CD4-positive, alpha-beta T cell (primary cell): ENCODE measurements around the gene PPM1G. TPM values are rescaled to one million over a fixed set of nuclear protein-coding genes. Genes with fewer than 3 reads are reported as not detected.
A peak's percentile ranks its signal among the peaks of the same experiment; 100 is the strongest.

ENCODE experiments used
- ATAC-seq: fragments of 200-7000 bp; cut with Tn5 transposase; one replicate; pipeline ENCODE4 v1.10.0; 2022; ENCODE audit warnings: mild to moderate bottlenecking; ENCODE audit not compliant: poor library complexity
- CTCF ChIA-PET: fragments of 350-600 bp; sonication (Branson Sonifier 250); formaldehyde crosslinking; loops from one replicate; lab custom pipeline; 2021; ENCODE audit warnings: antibody characterized with exemption, inconsistent platforms; lab: Charles Lee
- POLR2A ChIA-PET: fragments of 350-600 bp; sonication (Branson Sonifier 250); formaldehyde crosslinking; loops from one replicate; lab custom pipeline; 2021; ENCODE audit warnings: antibody characterized with exemption, inconsistent platforms; lab: Charles Lee
- DNase-seq, 14 experiments: peaks; one replicate each; pipeline ENCODE4 v3.0.0-alpha.2; 2013 to 2020; ENCODE audit warnings: mixed read lengths in 2 of 14
- H3K27ac ChIP-seq, 2 donors: one replicate each; pipeline versions ENCODE4 v1.5.1 to v1.7.0; 2013; ENCODE audit warnings: low read length in 2 of 2, low read depth in 1 of 2, mild to moderate bottlenecking in 1 of 2
- H3K27me3 ChIP-seq, 2 experiments: 1 replicate in 1 of 2; 2 replicates in 1 of 2; pipeline versions ENCODE4 v1.6.1 to v1.7.0; 2013; ENCODE audit warnings: low read length in 2 of 2, control low read depth in 1 of 2, mild to moderate bottlenecking in 1 of 2, moderate library complexity in 1 of 2; ENCODE audit not compliant: insufficient read depth in 2 of 2, control insufficient read depth in 1 of 2
- H3K36me3 ChIP-seq: one replicate; pipeline ENCODE4 v1.6.1; 2013; ENCODE audit warnings: low read length, control low read depth; ENCODE audit not compliant: insufficient read depth
- H3K4me1 ChIP-seq: one replicate; pipeline ENCODE4 v1.6.1; 2013; ENCODE audit warnings: low read length, control low read depth; ENCODE audit not compliant: insufficient read depth
- H3K4me3 ChIP-seq: one replicate; pipeline ENCODE4 v1.5.1; 2013; ENCODE audit warnings: mild to moderate bottlenecking, low read length, moderate library complexity
- H3K9me3 ChIP-seq, 2 experiments: 1 replicate in 1 of 2; 2 replicates in 1 of 2; pipeline versions ENCODE4 v1.6.1 to v1.7.0; 2013; ENCODE audit warnings: low read length in 2 of 2, mild to moderate bottlenecking in 2 of 2, control low read depth in 1 of 2, moderate library complexity in 1 of 2; ENCODE audit not compliant: control insufficient read depth in 1 of 2, insufficient read depth in 1 of 2
- H3K27ac Mint-ChIP-seq: one replicate; pipeline ENCODE4 v1.8.0; 2020; ENCODE audit warnings: mixed read lengths
- H3K27me3 Mint-ChIP-seq: one replicate; pipeline ENCODE4 v1.8.0; 2021; ENCODE audit warnings: mixed read lengths
- H3K36me3 Mint-ChIP-seq: one replicate; pipeline ENCODE4 v1.8.0; 2021; ENCODE audit warnings: low read depth, mixed read lengths
- H3K4me1 Mint-ChIP-seq: one replicate; pipeline ENCODE4 v1.8.0; 2021; ENCODE audit warnings: low read depth, mixed read lengths
- H3K4me3 Mint-ChIP-seq: one replicate; pipeline ENCODE4 v1.8.0; 2020; ENCODE audit warnings: mild to moderate bottlenecking, mixed read lengths
- H3K9me3 Mint-ChIP-seq: one replicate; pipeline ENCODE4 v1.8.0; 2020; ENCODE audit warnings: mixed read lengths
- CTCF ChIP-seq: fragments of 200-600 bp; IDR thresholded peaks from one replicate; pipeline ENCODE4 v1.8.0; 2022; ENCODE audit warnings: antibody characterized with exemption, mild to moderate bottlenecking
- intact Hi-C, 2 experiments: fragments of 100-400 bp; cut with DNase I in 1 of 2; cut with micrococcal nuclease in 1 of 2; formaldehyde crosslinking; loops; one replicate each; pipeline versions ENCODE4 v1.15.1 to v1.9.0; 2023 to 2025; cut with DNase I, micrococcal nuclease
- total RNA-seq, 174 experiments: library from RNA in 2 of 174; stranded (reverse) in 2 of 174; gene quantifications; one replicate each; pipeline ENCODE4 v1.2.3 and lab custom pipeline; 2021 to 2026

PPM1G gene
- total RNA-seq, 2 experiments from 2014 or later, result 30.4 to 31.2 TPM

- Histone ChIP-seq H3K9me3 (no peaks in the 10 kb centered on the region), H3K27ac (no peak overlapping the region), H3K4me1 (peaks cover 27% of the 10 kb centered on the region), H3K36me3 (peaks cover 65% of the 10 kb centered on the region), H3K4me3 (no peak overlapping the region), H3K27me3 (no peaks in the 10 kb centered on the region)
- ATAC-seq (no peak), DNase-seq (peak in 1 of 14 experiments; percentile 35)
- TF ChIP-seq CTCF, result no peak
- H3K9me3 Mint-ChIP-seq, result no peaks in the 10 kb centered on the region
- no peaks in the 10 kb centered on the region for H3K27me3 Mint-ChIP-seq
- H3K4me1 Mint-ChIP-seq, result peaks cover 37% of the 10 kb centered on the region
- ChIA-PET POLR2A (interaction anchor here (1.5 kb wide), 1 partner anchor 21 kb away, joined by 4 read pairs; no protein-coding TSS in a partner anchor), CTCF (no interaction called here)
- peak overlapping the region; percentile 67 for H3K4me3 Mint-ChIP-seq
- H3K27ac Mint-ChIP-seq, result peak overlapping the region; percentile 33
- peaks cover 82% of the 10 kb centered on the region for H3K36me3 Mint-ChIP-seq
- intact Hi-C loops, result loop anchor here in 1 of 2 experiments (5.0 kb wide), 1 partner anchor 240 kb away; the partner anchor contains the start of gene PRR30
These were observed 31.7 kb downstream of the PPM1G start for GRCh38 chr2:27377618-27378095.

GRCh38 chr2:27376866-27377617, 32.3 kb downstream of the PPM1G start:
- Mint-ChIP-seq H3K4me3 (peak overlapping the region; percentile 67), H3K4me1 (peaks cover 42% of the 10 kb centered on the region), H3K27me3 (no peaks in the 10 kb centered on the region), H3K27ac (peak overlapping the region; percentile 33), H3K36me3 (peaks cover 83% of the 10 kb centered on the region), H3K9me3 (no peaks in the 10 kb centered on the region)
- DNase-seq, result no peak
- Histone ChIP-seq H3K36me3 (peaks cover 61% of the 10 kb centered on the region), H3K4me1 (peaks cover 33% of the 10 kb centered on the region), H3K27me3 (no peaks in the 10 kb centered on the region), H3K9me3 (no peaks in the 10 kb centered on the region), H3K27ac (no peak overlapping the region), H3K4me3 (no peak overlapping the region)
- no peak for ATAC-seq
- TF ChIP-seq CTCF, result no peak
- ChIA-PET CTCF (no interaction called here), POLR2A (interaction anchor here (1.5 kb wide), 1 partner anchor 20 kb away, joined by 4 read pairs; no protein-coding TSS in a partner anchor)
- intact Hi-C loops, result loop anchor here in 1 of 2 experiments (5.0 kb wide), 1 partner anchor 240 kb away; the partner anchor contains the start of gene PRR30

- peaks cover 41% of the 10 kb centered on the region for H3K4me1 Mint-ChIP-seq
- no peaks in the 10 kb centered on the region for H3K9me3 ChIP-seq
- no peak overlapping the region for H3K27ac Mint-ChIP-seq
- no peak overlapping the region for H3K27ac ChIP-seq
- no peaks in the 10 kb centered on the region for H3K9me3 Mint-ChIP-seq
- DNase-seq (no peak), ATAC-seq (no peak)
- peaks cover 82% of the 10 kb centered on the region for H3K36me3 Mint-ChIP-seq
- no peak overlapping the region for H3K4me3 ChIP-seq
- no peak overlapping the region for H3K4me3 Mint-ChIP-seq
- H3K36me3 ChIP-seq, result peaks cover 53% of the 10 kb centered on the region
- ChIA-PET CTCF (no interaction called here), POLR2A (no interaction called here)
- no peaks in the 10 kb centered on the region for H3K27me3 ChIP-seq
- intact Hi-C loops, result loop anchor here in 1 of 2 experiments (5.0 kb wide), 1 partner anchor 239 kb away; the partner anchor contains the start of gene PRR30
- no peak for TF ChIP-seq CTCF
- H3K4me1 ChIP-seq, result peaks cover 37% of the 10 kb centered on the region
- H3K27me3 Mint-ChIP-seq, result no peaks in the 10 kb centered on the region
These were observed 33.1 kb downstream of the PPM1G start for GRCh38 chr2:27376151-27376865.
